T-helper 2 cell treated with Interferon-gamma antibody and Interleukin-4, amounts not matched to agents 100 ng/mL and 5 ng/mL, for 36 hours (primary cell): ENCODE data around the gene MFAP1. TPM values are rescaled to one million over a fixed set of nuclear protein-coding genes. Genes with fewer than 3 reads are reported as not detected.
"Not testable (repeated sequence)": the region's sequence is repeated elsewhere in the genome, so short reads cannot be mapped to it uniquely, and the experiment has no call there.

Experiments
- intact Hi-C: fragments of 100-400 bp; cut with micrococcal nuclease; formaldehyde crosslinking; loops from one replicate; pipeline ENCODE4 v1.15.1; 2023
- total RNA-seq: library from RNA; stranded (reverse); gene quantifications from 2 replicates; pipeline ENCODE4 v1.2.3, GENCODE V29; 2022

Gene MFAP1, protein sequence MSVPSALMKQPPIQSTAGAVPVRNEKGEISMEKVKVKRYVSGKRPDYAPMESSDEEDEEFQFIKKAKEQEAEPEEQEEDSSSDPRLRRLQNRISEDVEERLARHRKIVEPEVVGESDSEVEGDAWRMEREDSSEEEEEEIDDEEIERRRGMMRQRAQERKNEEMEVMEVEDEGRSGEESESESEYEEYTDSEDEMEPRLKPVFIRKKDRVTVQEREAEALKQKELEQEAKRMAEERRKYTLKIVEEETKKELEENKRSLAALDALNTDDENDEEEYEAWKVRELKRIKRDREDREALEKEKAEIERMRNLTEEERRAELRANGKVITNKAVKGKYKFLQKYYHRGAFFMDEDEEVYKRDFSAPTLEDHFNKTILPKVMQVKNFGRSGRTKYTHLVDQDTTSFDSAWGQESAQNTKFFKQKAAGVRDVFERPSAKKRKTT
- total RNA-seq = 33.7 and 35.2 TPM in 2 replicates

DNA sequence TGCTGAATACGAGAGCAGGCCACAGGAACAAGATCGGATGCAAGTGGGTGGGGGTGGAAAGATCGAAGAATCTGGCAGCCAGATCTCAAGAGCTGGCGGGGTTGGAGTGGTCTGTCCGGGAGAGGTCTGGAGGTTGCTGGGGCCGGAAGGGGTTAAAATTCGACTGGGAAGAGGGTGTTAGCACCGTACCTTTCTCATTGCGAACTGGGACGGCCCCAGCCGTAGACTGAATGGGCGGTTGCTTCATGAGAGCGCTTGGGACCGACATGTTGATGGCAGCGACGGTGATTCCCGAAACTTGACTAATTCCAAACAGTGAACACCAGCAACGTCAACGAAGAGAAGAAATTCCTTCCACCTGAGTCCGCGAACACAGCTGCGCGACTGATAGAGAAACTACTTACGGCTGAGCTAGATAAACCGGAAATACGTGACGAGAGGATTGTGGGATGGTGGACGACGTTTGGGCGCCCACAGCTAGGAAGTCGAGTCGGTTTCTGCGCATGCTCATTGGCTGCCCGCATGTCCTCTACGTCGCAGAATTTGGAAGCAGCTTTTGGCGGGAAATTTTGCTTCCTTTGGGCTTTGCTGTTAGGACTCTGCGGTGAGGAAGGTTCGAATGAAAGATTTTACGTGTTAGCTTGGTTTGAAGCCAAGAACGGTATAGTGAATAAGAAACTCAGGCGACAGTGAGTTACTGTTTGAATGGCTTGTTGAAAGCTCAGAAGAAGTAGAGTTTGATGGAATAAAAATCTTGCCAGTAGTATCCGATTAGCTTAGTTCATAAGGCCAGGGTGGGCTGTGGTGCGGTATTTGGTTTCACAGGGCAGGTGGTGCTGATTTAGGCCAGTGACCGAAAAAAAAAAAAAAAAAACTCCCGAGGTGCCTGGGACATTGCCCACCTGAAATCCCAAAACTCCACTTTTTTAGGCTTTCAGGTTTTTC is at the start of gene MFAP1:
Gene MFAP1 (minus strand): TSS at position 389 of the 945 bp plus-strand sequence. CDS start 121 bp downstream, at position 268.
- intact Hi-C loops = loop anchor here (1.0 to 10.0 kb wide), 4 partner anchors 24 to 900 kb away; partner anchors contain the start of genes HYPK, SERF2 and SERINC4

DNA sequence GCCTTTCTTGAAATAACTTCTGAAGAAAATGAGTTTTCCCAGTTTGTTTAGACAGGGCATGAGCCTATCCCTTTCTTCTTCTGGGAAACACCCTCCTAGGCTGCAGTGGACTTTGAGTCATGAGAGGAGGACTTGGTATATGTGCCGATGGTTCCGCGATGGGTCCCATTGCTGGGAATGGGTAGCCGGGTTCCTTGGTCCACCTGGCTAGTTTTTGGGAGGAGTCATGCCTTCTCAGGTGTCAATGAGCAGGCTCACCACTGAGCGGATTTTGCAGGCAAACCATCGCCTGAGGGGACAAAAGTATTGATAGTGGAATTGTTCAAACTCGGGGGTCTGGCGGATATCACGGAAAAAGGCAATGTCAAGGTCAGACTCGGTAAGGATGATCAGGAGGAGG is 49.2 kb upstream of the MFAP1 start:
- intact Hi-C loops = no loop called here

DNA sequence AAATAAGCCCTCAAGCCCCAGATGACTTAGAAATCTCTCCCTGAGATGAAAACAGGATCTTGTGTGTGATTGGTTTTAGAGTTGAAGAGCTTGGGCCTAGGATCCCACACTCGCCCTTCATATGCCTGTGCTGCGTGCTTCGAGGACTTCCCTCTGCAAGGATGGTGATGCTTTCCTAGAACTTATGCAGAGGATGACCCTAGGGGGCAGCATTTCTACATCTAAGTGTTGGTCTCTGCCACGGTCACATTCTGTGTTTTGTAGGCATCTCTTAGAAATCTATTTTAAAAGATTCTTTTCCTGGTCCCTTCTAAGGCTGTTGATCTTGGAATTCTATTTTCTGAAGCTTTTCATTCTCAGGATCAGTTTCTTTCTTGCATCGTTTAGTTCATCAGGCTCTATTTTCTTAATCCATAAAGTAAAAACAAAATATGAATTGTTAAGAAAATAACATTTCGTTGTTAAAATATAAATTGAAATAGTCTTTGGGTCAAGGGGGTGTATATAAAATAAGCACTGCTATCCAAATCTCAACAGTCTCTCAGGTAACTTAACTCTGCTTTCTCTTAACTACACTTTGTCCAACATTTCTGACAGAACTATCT is 48.0 kb upstream of the MFAP1 start:
- intact Hi-C loops = no loop called here

DNA sequence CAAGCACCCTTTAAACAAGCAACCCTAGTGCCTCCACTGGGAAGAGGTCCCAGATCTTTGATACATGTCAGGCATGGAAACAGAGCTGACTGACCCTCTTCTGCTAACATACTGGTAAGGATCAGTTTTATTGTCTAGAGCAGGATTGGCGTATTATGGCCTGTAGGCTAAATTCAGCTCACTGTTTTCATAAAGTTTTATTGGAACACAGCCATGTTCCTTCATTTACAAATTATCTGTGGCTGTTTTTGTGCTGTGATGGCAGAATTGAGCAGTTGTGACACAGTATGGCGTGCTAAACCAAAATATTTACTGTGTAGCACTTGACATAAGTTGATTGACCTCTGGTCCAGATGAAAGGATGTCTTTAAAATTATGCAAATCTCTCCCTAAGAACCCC is 47.3 kb upstream of the MFAP1 start:
- intact Hi-C loops = no loop called here

DNA sequence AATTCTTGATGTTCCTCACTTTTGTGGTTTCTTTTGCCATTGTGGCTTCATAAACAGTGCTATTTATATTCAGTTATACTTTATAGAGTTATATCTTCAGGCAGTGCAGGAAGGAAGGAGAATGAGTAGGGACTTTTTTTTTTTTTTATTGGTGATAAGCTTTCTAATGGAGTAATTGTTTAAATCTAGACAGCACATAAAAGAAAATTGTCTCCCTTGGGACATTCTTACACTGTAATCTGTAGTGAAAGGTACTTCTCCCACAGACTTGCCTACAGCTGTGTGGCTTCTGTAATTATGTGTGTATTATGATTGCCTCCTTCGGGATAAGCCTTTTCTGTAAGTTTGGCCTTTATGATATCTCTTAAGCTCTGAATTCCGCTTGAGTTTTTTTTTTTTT is 43.9 kb upstream of the MFAP1 start:
- intact Hi-C loops = no loop called here

DNA sequence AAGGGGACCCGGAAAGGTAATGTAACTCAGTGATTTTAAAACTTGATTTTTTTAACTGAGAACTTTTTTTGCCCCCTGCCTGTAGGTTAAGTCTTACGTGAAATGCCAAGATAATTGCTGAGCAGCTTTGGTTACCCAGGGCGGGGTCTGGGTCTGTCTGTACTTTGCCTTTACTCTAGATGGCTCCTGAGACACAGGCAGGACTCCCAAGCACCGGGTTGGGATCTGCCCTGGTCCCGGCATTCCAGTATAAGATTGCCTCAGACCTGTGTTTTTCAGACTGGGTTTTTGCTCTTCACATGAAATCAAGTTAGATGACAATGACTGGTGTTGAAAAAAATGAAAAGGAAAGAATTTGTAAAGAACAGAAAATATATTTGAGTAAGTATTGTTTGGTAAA is 42.6 kb upstream of the MFAP1 start:
- intact Hi-C loops = no loop called here

DNA sequence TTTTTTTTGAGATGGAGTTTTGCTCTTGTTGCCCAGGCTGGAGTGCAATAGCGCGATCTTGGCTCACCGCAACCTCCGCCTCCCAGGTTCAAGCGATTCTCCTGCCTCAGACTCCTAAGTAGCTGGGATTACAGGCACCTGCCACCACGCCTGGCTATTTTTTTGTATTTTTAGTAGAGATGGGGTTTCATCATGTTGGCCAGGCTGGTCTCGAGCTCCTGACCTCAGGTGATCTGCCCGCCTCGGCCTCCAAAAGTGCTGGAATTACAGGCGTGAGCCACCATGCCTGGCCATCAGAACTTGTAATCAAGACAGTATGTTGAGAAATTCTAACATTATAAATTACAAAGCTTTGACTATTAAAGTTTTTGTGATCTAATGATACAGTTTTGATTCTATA is 42.1 kb upstream of the MFAP1 start:
- intact Hi-C loops = not testable (repeated sequence)

DNA sequence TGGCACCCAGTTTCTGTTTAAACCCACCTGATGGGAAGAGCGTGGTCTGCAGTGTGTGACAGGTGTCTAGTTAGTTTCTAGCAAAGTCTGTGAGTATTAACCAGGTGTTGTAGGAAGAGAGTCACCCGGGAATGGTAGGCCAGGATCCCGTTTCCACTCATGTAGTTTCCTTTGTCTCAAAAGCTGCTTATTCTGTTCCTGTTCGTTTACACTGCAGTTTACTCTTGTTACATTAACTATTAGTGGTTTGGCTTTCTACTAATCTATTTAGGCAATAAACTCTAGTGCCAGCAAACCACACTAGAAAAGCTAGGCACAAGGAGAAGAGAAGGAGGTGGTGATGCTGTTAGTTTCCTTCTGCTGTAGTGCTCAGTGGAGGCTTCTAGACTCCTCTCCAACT is 35.1 kb upstream of the MFAP1 start:
- intact Hi-C loops = no loop called here

DNA sequence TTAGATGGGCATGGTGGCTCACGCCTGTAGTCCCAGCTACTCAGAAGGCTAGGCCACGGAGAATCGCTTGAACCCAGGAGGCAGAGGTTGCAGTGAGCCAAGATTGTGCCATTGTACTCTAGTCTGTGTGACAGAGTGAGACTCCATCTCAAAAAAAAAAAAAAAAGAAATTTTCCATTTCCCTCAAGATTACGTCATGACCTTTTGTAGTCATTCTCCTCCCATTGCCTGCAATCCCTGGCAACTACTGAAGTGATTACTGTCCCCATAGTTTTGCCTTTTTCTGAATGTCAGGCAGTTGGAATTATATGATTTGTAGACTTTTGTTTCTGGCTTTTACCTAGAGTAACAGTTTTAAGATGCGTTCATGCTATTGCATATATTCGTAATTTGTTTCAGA is 30.3 kb upstream of the MFAP1 start:
- intact Hi-C loops = no loop called here

DNA sequence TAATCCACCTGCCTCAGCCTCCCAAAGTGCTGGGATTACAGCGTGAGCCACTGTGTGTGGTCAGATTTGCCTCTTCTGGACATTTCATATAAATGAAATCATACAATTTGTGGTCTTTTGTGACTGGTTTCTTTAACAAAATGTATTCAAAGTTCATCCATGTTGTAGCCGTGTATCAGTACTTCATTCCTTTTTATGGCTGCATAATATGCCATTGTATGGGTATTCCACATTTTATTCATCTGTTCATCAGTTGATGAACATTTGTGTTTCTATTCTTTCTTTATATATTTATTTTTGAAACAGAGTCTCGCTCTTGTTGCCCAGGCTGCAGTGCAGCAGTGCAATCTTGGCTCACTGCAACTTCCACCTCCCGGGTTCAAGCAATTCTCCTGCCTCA is 28.1 kb upstream of the MFAP1 start:
- intact Hi-C loops = no loop called here

DNA sequence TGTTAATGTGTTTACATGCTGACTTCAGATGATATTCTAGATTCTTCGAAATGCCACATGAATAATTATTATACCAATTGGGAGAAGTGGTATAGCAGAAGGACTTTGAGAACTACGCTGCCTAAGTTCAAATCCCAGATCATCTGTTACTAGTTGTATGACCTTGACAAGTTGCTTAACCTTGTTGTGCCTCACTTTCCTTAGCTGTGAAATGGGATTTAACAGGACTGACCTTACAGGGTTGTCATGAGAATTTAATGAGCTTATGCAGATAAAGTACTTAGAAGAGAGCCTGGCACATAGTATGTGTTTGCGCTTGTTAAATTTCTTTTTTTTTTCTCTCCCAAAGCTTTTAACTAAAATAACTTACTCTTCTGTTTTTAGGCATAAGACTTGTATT is 26.8 kb upstream of the MFAP1 start:
- intact Hi-C loops = no loop called here

DNA sequence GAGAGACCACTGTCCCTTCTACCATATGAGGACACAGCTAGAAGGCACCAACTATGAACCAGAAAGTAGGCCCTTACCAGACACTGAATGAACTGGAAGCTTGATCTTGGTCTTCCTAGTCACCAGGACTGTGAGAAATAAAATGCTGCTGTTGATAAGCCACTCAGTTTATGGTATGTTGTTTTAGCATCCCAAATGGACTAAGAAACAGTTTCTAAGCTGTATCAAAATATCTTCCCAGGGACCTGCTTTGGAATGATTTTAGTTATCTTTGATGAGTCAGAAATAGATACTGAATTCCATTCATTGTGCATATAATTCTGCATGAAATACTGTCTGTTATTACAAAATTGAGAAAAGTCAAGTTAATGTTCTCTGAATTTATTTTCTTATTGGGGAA is 20.9 kb upstream of the MFAP1 start:
- intact Hi-C loops = no loop called here

DNA sequence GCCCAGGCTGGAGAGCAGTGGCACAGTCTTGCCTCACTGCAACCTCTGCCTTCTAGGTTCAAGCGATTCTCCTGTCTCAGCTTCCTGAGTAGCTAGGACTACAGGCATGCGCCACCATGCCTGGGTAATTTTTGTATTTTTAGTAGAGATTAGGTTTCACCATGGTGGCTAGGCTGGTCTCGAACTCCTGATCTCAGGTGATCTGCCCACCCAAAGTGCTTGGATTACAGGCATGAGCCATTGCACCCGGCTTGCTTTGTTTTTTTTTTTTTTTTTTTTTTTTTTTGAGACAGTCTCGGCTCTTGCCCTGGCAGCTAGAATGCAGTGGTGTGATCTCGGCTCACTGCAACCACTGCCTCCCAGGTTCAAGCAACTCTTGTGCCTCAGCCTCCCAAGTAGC is 8.0 kb upstream of the MFAP1 start:
- intact Hi-C loops = not testable (repeated sequence)

DNA sequence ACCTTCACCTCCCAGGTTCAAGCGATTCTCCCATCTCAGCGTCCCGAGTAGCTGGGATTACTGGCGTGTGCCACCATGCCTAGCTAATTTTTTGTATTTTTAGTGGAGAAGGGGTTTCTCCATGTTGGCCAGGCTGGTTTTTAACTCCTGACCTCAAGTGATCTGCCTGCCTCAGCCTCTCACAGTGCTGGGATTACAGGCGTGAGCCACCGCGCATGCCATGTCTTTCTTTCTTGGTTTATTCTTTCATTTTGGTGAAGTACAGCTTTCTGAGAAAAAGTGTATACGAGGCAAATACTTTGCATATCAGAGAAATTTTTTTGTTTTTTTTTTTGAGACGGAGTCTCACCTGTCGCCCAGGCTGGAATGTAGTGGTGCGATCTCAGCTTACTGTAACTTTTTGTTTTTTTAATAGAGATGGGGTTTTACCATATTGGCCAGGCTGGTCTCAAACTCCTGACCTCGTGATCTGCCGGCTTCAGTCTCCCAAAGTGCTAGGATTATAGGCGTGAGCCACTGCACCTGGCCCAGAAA is 7.1 kb upstream of the MFAP1 start:
- intact Hi-C loops = not testable (repeated sequence)

DNA sequence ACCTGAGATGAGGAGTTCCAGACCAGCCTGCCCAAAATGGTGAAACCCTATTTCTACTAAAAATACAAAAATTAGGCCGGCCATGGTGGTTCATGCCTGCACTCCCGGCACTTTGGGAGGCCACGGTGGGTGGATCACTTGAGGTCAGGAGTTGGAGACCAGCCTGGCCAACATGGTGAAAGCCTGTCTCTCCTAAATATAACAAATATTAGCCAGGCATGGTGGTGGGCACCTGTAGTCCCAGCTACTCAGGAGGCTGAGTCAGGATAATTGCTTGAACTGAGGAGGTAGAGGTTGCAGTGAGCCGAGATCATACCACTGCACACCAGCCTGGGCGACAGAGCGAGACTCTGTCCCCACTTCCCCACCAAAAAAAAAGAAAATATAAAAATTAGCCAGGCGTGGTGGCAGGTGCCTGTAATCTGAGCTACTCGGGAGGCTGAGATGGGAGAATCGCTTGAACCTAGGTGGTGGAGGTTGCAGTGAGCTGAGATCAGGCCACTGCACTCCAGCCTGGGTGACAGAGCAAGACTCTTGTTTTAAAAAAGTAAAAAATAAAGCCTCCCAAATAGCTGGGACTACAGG is 6.3 kb upstream of the MFAP1 start:
- intact Hi-C loops = not testable (repeated sequence)

DNA sequence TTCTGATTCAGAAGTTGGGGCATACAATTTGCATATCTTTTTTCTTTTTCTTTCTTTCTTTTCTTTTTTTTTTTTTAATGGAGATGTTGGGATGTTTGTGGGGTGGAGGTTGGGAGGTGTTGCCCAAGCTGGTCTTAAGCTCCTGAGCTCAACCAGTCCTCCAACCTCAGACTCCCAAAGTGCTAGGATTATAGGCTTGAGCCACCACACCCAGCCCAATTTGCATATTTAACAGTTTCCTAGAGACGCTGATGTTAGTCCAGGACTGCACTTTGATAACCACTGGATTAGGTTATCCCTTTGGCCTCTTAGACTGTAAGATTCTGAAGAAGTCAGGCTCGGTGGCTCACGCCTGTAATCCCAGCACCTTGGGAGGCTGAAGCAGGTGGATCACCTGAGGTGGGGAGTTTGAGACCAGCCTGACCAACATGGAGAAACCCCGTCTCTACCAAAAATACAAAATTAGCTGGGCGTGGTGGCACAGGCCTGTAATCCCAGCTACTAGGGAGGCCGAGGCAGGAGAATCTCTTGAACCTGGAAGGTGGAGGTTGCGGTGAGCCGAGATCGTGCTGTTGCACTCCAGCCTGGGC is 5.6 kb upstream of the MFAP1 start:
- intact Hi-C loops = loop anchor here (10.0 kb wide), 1 partner anchor 895 kb away; no protein-coding TSS in a partner anchor

DNA sequence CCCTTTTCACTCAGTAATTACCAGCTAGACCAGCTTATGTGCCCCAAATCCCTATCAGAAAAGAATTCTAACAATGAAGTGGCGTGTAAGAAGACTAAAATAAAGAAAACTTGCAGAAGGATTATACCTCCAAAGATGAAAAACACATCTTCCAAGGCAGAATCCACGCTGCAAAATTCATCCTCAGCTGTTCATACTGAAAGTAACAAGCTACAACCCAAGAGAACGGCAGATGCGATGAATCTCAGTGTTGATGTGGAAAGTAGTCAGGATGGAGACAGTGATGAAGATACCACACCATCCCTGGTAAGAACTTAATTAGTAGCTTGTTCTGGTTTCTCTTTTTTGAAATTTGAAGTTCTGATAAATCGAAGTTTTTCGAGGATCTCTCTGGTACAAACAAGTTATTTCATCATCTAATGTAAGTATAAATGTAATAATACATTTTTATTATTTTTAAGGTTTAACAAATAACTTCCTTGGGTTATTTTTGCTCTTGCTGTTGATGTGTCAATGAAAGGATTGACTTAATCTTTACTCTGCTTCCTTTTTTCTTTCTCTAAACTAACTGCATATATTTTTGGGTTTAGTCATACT is 3.7 kb upstream of the MFAP1 start:
- intact Hi-C loops = loop anchor here (10.0 kb wide), 1 partner anchor 897 kb away; no protein-coding TSS in a partner anchor

DNA sequence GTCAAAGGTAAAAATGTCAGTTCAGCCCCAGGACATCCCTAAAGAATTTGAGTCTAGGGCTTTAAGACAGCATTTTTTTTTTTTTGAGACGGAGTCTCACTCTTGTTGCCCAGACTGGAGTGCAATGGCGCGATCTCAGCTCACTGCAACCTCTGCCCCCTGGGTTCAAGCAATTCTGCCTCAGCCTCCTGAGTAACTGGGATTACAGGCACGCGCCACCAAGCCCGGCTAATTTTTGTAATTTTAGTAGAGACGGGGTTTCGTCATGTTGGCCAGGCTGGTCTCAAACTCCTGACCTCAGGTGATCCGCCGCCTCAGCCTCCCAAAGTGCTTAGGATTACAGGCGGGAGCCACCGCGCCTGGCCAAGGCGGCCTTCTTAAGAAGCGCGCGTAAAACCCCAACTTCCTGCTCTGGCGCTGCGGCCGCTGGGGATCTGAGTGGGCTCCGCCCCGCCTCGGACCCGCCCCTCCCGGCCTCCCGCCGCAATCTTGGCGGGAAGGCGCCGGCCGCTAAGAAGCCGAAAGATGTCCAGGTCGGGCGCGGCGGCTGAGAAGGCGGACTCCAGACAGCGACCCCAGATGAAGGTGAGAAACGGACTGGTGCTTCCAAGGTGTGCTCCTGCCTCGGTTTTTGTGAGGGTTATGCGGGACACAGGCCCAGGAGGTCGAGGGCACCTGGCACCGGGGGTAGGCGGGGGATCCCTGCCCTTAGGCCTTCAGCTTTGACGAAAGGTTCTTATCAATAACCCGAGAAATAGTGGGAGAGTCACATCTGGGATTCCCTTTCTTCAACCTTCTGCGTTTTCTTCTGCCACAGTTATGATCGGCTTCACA is 2.2 kb upstream of the MFAP1 start, which contains the start of gene WDR76:
Gene WDR76 (plus strand): TSS at position 495 of the 834 bp plus-strand sequence. CDS start 31 bp downstream, at position 526.
- intact Hi-C loops = loop anchor here (1.0 to 10.0 kb wide), 2 partner anchors 49 to 898 kb away; no protein-coding TSS in a partner anchor

DNA sequence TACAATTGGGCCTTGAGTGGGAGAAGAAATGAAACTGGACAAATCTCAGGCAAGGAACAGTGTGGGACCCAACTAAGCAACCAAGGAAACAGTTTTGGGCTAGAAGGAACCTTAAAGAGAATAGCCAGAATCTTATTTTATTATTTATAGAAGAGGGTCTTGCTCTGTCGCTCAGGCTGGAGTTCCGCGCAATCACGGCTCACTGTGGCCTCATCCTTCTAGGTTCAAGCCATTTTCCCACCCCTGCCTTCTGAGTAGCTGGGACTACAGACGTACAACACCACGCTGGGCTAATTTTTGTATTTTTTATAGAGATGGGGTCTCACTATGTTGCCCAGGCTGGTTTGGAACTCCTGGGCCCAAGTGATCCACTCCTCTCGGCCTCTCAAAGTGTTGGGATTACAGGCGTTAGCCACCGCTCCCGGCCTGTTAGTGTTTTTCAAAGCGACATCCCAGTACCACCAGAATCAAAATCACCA is 1.6 kb upstream of the MFAP1 start:
- intact Hi-C loops = loop anchor here (1.0 to 10.0 kb wide), 2 partner anchors 49 to 899 kb away; no protein-coding TSS in a partner anchor
